NCI-H524 (cell line): ENCODE results near the gene NSF.

Experiments
- DNase-seq, 2 experiments: peaks; one replicate each; lab custom pipeline; 2025; lab: John Stamatoyannopoulos, UW

Gene NSF

GRCh38 chr17:46796956-46797530 is 206.6 kb downstream of the NSF start:
- DNase-seq = no peak

DNA sequence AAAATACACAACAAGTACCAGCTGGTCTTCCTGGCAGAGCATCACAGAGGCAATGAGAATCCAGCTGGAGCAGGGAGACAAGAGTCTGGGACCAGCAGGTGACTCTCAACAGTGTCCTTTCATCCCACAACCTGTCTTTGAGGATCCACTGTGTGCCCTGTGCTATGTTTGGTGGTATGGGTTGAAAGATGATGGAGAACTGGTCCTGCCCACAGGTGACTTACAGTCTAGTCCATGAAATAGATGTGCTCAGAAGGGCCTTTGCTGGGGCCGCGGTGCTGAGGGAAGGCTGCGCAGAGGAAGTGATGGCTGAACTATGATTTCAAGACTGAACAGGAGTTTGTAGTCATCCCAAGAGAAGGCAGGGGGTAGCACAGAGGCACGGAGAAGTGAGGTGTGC is 210.1 kb downstream of the NSF start:
- peak in 1 of 2 experiments; percentile 81 for DNase-seq

DNA sequence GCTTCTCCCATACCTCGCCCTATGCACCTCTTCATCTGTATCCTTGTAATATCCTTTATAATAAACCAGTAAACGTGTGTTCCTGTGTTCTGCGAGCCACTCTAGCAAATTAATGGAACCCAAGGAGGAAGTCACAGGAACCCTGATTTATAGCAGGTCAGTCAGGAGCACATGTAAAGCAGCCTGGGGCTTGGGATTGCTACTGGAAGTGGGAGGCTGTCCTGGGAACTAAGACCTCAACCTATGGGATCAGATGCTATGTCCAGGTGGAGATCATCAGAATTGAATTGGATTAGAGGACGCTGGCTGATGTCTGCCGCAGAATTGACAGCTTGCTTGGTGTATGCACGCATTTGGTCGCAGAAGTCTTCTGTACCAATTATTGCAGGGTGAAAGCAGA is 212.3 kb downstream of the NSF start:
- no peak for DNase-seq

- DNase-seq = no peak
These were observed 213.1 kb downstream of the NSF start for GRCh38 chr17:46803544-46803943.

- no peak for DNase-seq
These were observed 215.3 kb downstream of the NSF start for GRCh38 chr17:46805771-46806170.
